ENCODE data around the gene TOX2.

The TOX2 gene

GRCh38 chr20:43914311-43915210 lies at the start of gene TOX2:
TOX2 (plus strand) TSS chr20:43914852; CDS start chr20:43914892, 40 bp downstream.
- DNase-seq: no peak

- no peak for DNase-seq
Observed at GRCh38 chr20:43868091-43868490, 46.6 kb upstream of the TOX2 start.

DNA sequence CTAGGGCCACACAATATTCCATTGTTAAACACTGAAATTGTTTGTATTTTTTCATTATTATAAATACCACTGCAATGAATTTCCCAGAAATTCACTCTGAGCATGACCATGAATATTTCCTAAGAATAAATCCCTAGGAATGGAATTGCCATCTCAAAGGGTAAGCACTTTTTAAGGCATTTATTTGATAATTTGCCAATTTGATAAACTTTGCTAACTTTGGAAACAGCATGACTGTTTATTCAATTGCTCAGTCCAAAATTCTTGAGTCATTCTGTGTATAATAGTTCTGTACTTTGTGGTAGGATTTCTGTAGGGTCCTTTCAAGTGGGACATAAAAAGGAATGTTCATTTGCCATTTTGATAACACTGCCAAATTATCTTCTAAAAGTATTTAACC lies 44.2 kb upstream of the TOX2 start:
- no peak for DNase-seq

GRCh38 chr20:43878776-43879175 lies 35.9 kb upstream of the TOX2 start:
- DNase-seq: no peak

GRCh38 chr20:43893930-43894329 lies 20.7 kb upstream of the TOX2 start:
- no peak for DNase-seq

DNA sequence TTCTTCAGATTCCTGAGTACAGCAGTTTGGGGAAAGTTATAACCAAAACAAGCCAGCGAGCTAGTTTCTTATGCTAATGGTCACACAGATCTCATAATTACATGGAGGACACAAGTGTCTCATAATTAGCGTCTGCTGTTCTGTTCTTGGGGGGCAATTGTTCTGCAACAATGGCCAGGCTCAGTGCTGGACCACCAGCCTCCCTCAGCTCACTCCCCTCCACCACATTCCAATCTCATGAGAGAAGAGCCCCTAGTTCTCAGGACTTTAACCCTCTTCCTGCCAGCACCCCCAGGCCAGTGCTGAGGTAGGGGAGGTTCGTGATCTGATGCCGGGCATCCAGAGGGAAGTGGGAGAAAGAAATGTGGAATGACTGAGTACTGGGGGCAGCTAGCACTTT lies 20.2 kb upstream of the TOX2 start:
- no peak for DNase-seq

DNA sequence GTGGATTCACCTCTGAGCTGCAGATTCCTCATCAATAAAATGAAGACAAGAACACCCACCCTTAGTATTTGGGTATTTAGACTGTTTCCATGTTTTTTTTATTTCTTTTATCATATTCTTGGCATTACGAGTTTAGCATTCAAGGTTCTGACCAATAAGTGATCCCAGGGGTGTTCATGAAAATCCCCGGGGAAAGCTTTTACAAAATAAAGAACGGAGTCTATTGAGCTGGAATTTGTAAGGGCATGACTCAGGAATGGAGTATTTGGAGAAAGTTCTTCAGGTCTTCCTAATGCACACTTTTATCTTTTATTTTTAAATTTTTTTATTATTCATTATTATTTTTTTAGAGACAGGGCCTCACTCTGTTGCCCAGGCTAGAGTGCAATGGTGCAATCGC lies 19.4 kb upstream of the TOX2 start:
- no peak for DNase-seq

DNA sequence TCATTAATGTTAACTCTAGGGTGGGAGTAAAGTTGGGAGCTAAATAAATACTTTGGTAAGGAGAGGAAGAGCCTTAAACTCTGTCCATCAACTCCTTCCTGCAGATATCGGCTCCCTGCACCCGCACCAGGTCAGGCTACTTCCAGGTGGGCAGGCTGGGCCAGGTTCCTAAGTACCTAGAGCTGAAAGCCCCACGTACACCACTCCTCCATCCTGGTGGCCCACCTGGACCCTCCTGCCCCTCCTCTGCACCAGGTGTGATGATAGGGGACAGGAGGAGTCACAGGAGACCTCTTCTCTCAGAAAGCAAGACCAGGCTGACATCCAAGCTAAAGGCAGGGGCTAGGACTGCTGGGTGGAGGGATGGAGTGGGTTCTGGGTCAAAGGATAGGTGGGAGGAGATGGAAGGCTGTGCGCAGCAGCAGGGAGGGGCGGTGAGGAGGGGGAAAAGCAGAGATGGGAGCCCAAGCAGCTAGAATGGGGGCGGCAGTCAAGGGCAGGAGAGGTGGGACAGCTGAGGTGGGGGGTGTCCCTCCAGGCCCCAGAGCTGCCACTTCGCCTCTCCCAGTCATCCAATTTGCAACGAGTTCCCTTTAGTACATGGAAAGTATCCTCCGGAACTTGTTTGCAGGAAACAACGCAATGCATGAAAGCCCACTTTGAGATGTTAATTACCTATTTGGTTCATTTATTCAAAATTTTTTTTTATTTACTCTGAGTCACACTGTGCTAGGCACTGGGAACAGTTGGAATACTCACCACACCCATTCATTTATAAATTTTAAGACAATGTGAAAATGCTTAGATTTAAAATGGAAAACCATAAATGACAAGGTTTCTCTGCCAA lies 15.2 kb upstream of the TOX2 start:
- DNase-seq: no peak

DNA sequence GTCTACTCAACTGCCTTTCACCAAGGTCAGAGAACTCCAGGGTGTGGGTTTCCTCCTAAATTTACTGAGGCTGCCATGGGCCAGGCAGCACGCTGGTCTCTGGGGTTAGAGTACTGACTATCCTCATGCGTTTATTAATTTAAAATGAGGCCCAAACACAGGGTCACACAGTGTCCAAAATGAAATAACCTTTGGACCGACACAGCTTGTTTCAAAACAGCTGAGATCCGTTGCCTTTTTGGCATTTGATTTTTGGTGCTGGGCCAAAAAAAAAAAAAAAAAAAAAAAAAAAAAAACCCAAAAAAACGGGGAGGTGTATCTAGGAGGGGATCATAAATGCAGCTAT lies 14.6 kb upstream of the TOX2 start:
- DNase-seq: no peak

- no peak for DNase-seq
Observed at GRCh38 chr20:43900496-43900895, 14.2 kb upstream of the TOX2 start.

DNA sequence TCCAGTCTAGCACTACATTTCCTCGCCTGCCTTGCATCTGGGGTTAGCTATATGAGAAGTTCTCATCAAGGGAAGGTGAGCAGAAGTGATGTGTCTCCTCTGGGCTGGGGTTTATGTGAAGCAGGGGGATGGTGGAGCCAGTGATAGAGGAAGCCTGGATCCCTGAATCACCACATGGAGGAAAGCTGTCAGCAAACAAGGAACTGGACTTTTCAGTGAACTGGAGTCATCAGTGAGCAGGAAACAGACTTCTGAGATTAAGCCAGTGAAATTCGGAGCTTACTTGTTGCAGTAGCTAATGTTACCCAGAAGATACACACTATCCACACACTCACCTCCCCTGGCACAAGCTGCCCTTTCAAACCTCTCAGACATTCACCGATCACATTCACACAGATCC lies 13.4 kb upstream of the TOX2 start:
- no peak for DNase-seq

- no peak for DNase-seq
Observed at GRCh38 chr20:43903953-43904826, 10.5 kb upstream of the TOX2 start.

DNA sequence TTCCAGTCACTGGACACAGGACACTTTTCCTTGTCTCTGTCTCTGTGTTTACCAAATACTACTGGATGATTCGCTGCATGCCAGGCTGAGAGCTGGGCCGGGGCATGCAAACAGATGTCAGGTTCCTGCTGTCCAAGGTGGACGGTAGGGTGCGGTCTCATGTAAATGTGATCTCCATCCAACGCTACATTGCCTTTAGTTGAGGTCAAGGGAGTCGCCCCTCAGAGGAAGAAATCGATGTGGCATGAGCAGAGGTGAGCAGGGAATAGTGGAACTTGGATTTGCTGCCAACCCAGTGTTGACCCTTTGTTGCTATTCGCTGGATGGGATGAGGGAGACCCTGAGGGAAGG lies 9.8 kb upstream of the TOX2 start:
- no peak for DNase-seq

DNA sequence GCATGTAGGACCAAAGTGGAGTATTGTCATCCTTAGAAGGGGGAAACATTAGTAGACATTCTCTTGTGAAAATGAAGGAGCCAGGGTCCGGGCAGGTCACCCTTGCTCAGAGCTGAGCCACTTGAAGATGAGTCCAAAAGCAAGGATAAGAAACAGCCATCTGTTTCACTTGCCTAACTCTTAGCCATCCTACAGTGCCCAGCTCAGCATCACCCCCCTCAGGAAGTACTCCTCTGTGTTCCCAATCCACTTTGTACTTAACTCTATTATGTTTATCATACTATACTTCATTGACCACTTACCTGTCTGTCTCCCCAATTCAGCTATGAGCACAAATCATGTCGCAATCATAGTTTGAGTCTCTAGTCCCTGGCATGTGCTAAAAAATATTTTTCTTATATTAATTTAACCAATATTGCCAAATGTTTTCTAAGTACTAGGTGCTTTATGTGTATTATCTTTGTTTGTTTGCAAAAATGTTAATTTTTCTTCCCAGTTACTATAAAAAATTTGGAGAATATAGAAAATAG lies 8.1 kb upstream of the TOX2 start:
- no peak for DNase-seq

DNA sequence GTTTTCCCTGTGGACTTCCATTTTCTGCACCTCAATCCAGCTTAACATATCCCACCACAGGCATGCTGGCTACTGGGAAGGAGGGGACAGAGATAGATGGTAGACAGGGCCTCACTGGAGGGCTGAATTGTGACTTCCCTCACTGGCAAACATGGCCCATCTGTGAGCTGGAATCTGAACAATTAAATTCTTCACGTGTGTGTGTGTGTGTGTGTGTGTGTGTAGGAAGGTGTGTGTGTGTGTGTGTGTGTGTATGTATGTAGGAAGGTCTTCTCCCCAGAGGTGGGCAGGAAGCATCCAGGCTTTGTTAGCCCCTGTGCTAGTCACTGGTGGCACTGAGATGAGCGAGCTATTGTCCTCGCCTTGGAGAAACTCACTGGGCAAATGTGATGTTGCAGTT lies 5.4 kb upstream of the TOX2 start:
- DNase-seq: no peak

DNA sequence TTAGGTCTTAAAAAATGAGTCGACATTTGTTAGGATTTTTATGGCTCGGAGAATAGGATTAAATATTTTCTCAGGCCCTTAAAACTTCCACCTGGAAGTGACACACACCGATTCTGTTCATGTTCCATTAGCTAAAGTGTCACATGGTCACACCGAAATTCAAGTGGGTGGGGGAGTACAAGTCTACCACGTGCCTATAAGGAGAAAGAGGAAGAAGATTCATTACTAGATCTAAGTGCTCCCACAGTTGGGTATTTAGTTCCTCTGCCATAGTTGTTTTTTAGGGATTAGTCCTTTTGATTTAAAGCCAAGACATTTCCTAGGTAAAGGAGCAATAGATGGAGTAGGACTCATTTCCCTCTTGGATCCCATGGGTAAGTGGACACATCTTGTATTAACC lies 4.9 kb upstream of the TOX2 start:
- no peak for DNase-seq

GRCh38 chr20:43910564-43910963 lies 4.1 kb upstream of the TOX2 start:
- no peak for DNase-seq

GRCh38 chr20:43911066-43911465 lies 3.6 kb upstream of the TOX2 start:
- DNase-seq: no peak

GRCh38 chr20:43913291-43914025 lies 1.2 kb upstream of the TOX2 start:
- no peak for DNase-seq

DNA sequence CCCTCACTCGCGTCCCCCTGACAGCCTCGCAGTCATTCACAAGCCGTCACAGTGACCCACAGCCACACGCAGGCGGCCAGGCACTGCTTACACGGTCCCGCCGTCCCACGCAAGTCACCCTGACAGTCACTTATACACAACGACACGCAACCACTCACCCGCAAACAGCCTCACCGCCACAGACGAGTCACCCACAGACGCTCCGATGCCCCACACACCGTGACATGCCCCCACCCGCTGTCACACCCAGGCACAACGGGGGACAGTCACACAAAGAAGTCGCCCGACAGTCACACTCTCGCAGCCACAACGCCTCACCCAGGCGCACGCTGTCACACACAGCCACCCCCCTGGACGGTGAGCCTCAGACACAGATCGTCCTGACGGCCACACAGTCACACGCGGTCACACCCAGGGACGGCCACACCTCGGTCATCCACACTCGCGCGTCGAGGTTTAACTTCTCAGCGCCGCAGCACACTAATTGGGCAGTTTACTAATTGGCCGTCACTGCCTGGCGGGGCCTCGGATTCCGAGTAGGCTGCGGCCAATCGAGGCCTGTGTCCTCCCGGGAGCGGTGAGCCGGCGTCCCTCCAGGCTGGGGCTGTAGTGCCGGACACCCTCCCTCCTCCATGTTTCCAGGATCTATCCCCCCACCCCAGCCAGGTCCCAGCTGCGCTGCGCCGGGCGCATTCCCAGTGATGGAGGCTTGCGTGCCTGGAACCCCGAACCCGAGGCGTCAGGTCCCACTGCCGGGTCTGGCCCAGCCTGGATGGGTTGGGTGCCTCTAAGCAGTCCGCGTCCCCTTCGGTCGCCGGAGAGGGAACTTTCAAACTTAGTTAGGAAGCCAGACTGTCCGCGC lies 790 bp downstream of the TOX2 start:
- no peak for DNase-seq
